Ishikawa (cell line): Measurements from ENCODE around the gene WDR86.

ENCODE experiments used
- CEBPB ChIP-seq: IDR thresholded peaks from 2 replicates; pipeline ENCODE4 v1.6.1; 2012
- CREB1 ChIP-seq: IDR thresholded peaks from 2 replicates; pipeline ENCODE4 v1.6.1; 2012; ENCODE audit warnings: low read depth
- EGR1 ChIP-seq: IDR thresholded peaks from 2 replicates; pipeline ENCODE4 v1.6.1; 2012
- EP300 ChIP-seq: IDR thresholded peaks from 2 replicates; pipeline ENCODE4 v1.6.1; 2012; ENCODE audit warnings: borderline replicate concordance
- NFIC ChIP-seq: IDR thresholded peaks from 2 replicates; pipeline ENCODE4 v1.6.1; 2012
- RAD21 ChIP-seq: IDR thresholded peaks from 2 replicates; pipeline ENCODE4 v1.6.1; 2012; ENCODE audit warnings: low read depth
- TAF1 ChIP-seq: IDR thresholded peaks from 2 replicates; pipeline ENCODE4 v1.6.1; 2012; ENCODE audit warnings: low read depth, mild to moderate bottlenecking
- TCF12 ChIP-seq: IDR thresholded peaks from 2 replicates; pipeline ENCODE4 v1.6.1; 2012; ENCODE audit warnings: low read depth
- TEAD4 ChIP-seq: IDR thresholded peaks from 2 replicates; pipeline ENCODE4 v1.6.1; 2012
- USF1 ChIP-seq: IDR thresholded peaks from 2 replicates; pipeline ENCODE4 v1.6.1; 2012
- YY1 ChIP-seq: IDR thresholded peaks from 2 replicates; pipeline ENCODE4 v1.6.1; 2012; ENCODE audit warnings: low read depth
- ZBTB7A ChIP-seq: IDR thresholded peaks from 2 replicates; pipeline ENCODE4 v1.6.1; 2012; ENCODE audit warnings: low read depth
- TF ChIP-seq, protein P1 (sequence below): IDR thresholded peaks from 2 replicates; pipeline ENCODE4 v1.6.1; 2012
- TF ChIP-seq, protein P2 (sequence below): IDR thresholded peaks from 2 replicates; pipeline ENCODE4 v1.6.1; 2012; ENCODE audit warnings: low read depth, mild to moderate bottlenecking

DNA sequence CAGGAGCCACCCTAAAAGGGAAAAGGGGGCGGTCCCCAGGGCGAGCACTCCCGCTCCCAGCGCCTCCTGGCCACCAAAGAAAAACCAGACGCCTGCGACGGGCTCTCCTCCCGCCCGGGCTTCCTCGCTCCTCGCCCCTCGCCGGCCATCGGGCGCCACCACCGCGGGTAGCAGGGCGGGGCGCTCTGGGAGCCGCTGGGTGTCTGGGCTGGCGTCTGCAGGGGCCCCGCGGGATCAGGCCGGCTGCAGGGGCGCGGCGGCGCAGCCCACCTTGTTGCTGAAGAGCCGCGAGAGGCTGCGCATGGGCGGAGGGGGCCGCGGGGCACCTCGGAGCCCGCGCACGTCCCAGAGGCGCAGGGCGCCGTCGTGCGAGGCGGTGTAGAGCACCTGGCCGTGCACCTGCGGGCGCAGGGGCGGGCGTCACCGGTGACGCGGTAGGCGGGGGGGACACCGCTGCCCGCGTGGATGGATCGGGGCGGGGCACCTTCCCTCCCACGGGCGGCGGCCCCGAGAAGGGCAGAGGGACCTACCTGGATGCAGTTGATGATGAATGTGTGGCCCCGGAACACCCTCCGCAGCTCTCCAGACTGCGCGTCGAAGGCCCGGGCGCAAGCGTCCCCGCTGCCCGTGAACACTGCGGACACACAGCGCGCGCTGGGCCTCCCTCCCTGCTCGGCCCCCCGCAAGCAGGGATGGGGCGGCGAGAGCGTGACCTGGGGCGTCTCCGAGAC, 28.3 kb downstream of the WDR86 start:
- no peak for TF ChIP-seq RAD21
- no peak for TF ChIP-seq EP300
- TF ChIP-seq, protein P1, sequence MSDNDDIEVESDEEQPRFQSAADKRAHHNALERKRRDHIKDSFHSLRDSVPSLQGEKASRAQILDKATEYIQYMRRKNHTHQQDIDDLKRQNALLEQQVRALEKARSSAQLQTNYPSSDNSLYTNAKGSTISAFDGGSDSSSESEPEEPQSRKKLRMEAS = no peak
- TF ChIP-seq, protein P2, sequence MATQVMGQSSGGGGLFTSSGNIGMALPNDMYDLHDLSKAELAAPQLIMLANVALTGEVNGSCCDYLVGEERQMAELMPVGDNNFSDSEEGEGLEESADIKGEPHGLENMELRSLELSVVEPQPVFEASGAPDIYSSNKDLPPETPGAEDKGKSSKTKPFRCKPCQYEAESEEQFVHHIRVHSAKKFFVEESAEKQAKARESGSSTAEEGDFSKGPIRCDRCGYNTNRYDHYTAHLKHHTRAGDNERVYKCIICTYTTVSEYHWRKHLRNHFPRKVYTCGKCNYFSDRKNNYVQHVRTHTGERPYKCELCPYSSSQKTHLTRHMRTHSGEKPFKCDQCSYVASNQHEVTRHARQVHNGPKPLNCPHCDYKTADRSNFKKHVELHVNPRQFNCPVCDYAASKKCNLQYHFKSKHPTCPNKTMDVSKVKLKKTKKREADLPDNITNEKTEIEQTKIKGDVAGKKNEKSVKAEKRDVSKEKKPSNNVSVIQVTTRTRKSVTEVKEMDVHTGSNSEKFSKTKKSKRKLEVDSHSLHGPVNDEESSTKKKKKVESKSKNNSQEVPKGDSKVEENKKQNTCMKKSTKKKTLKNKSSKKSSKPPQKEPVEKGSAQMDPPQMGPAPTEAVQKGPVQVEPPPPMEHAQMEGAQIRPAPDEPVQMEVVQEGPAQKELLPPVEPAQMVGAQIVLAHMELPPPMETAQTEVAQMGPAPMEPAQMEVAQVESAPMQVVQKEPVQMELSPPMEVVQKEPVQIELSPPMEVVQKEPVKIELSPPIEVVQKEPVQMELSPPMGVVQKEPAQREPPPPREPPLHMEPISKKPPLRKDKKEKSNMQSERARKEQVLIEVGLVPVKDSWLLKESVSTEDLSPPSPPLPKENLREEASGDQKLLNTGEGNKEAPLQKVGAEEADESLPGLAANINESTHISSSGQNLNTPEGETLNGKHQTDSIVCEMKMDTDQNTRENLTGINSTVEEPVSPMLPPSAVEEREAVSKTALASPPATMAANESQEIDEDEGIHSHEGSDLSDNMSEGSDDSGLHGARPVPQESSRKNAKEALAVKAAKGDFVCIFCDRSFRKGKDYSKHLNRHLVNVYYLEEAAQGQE = no peak
- no peak for TF ChIP-seq TCF12
- TF ChIP-seq TAF1 = no peak
- no peak for TF ChIP-seq TEAD4
- TF ChIP-seq CREB1 = no peak
- no peak for TF ChIP-seq YY1
- TF ChIP-seq NFIC = no peak
- no peak for TF ChIP-seq USF1
- TF ChIP-seq EGR1 = no peak
- no peak for TF ChIP-seq CEBPB
- no peak for TF ChIP-seq ZBTB7A
